Right atrium auricular region (tissue), 2 donors: ENCODE data around the gene RNF220. TPM values are rescaled to one million over a fixed set of nuclear protein-coding genes. Genes with fewer than 3 reads are reported as not detected.
A peak's percentile ranks its signal among the peaks of the same experiment; 100 is the strongest.

Source experiments
- DNase-seq: peaks from one replicate; pipeline ENCODE4 v3.0.0-alpha.2; 2019; ENCODE audit warnings: low spot score
- H3K27ac ChIP-seq, 2 donors: fragments of 200-600 bp; sonication (generic); 1 replicate in 1 of 2; 2 replicates in 1 of 2; pipeline ENCODE4 v1.5.1; 2016 to 2019
- H3K27me3 ChIP-seq, 2 donors: fragments of 200-600 bp; sonication (generic); one replicate each; pipeline versions ENCODE4 v1.5.1 to v1.6.0; 2017 to 2019
- H3K36me3 ChIP-seq: fragments of 200-600 bp; sonication (generic); one replicate; pipeline ENCODE4 v1.5.1; 2016
- H3K4me1 ChIP-seq, 2 donors: fragments of 200-600 bp; sonication (generic); one replicate each; pipeline versions ENCODE4 v1.5.1 to v1.6.0; 2017 to 2019
- H3K4me3 ChIP-seq, 2 donors: fragments of 200-600 bp; sonication (generic); 1 replicate in 1 of 2; 2 replicates in 1 of 2; pipeline ENCODE4 v1.5.1; 2017 to 2019; ENCODE audit warnings: mild to moderate bottlenecking in 1 of 2, moderate library complexity in 1 of 2
- H3K9me3 ChIP-seq, 2 donors: fragments of 200-600 bp; sonication (generic); one replicate each; pipeline ENCODE4 v1.5.1; 2019
- total RNA-seq, 2 donors: library from RNA; depleted of rRNA; stranded (reverse); fragments of >200 nt; gene quantifications; one replicate each; pipeline ENCODE4 v1.1.0, GENCODE V29; 2016
- TF ChIP-seq, protein P1 (sequence below), 2 donors: fragments of 200-600 bp; sonication (generic); IDR thresholded peaks; one replicate each; pipeline ENCODE4 v1.5.1; 2019; ENCODE audit warnings: antibody characterized with exemption in 2 of 2

Gene RNF220
- total RNA-seq, 2 donors from 2014 or later: 76.1 to 91.6 TPM

DNA sequence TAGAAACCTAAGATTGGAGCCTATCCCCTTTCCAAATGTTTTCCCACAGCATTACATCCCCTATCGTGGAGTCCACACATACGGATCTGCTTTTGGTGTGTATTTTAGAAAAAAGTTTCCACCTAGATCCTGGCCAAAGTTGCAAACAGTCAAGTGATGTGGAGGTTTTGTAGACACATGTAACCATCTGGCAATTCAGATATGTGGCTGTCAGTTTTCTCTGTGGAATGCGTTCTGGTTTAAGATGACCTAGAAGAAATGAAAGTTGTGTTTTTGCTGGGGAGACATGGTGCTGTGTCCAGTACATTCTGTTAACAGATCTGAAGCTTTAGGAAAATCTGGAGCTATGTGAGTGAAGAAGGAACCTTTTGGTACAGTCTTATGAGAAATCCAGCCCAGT, 14.8 kb downstream of the RNF220 start:
- Histone ChIP-seq H3K4me1 (peaks cover 0 to 49% of the 10 kb centered on the region in 2 donors), H3K27me3 (peaks cover 21 to 36% of the 10 kb centered on the region in 2 donors), H3K9me3 (no peaks in the 10 kb centered on the region), H3K36me3 (no peaks in the 10 kb centered on the region), H3K27ac (no peak overlapping the region), H3K4me3 (no peak overlapping the region)
- TF ChIP-seq, protein P1, sequence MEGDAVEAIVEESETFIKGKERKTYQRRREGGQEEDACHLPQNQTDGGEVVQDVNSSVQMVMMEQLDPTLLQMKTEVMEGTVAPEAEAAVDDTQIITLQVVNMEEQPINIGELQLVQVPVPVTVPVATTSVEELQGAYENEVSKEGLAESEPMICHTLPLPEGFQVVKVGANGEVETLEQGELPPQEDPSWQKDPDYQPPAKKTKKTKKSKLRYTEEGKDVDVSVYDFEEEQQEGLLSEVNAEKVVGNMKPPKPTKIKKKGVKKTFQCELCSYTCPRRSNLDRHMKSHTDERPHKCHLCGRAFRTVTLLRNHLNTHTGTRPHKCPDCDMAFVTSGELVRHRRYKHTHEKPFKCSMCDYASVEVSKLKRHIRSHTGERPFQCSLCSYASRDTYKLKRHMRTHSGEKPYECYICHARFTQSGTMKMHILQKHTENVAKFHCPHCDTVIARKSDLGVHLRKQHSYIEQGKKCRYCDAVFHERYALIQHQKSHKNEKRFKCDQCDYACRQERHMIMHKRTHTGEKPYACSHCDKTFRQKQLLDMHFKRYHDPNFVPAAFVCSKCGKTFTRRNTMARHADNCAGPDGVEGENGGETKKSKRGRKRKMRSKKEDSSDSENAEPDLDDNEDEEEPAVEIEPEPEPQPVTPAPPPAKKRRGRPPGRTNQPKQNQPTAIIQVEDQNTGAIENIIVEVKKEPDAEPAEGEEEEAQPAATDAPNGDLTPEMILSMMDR (IDR thresholded peaks at IDR 0.05): no peak
- no peak for DNase-seq

DNA sequence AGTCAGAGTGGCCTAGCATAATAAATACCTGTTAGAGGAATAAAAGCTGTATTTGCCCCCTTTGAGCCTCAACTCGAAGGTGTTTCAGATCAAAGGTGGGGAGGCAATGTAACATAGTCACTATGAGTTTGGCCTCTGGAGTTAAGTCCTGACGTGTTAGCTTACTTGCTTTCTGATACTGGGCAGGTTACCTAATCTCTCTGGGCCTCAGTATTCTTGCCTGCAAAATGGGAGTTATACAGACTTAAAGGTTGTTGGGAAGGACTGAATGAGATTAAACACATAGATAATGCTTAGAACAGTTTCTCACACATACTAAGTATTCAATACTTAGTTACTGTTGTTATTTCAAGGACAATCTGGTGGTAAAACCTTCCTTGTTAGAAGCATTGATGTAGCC, 15.5 kb downstream of the RNF220 start:
- peaks cover 21 to 36% of the 10 kb centered on the region in 2 donors for H3K27me3 ChIP-seq

DNA sequence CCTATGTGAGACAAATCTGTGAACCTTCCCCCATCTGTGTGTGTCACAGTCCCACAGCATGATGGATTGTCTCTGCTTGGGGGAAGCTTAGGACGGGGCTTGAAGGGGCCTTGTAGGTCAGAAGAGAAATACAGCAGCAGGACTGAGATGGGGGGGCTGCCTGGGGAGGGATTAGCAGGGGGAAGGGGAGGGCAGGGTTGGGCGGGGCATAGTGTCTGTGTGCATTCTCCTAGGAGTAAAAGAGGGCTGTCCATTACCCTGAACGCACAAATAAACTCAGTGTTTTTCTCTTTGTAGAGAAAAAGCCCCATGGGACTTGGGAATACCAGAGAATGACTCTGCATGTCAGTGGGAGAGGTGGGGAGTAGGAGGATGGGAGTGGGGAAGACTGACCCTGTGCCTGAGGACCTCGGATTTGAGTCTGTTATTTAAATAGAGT, 16.4 kb downstream of the RNF220 start:
- no peaks in the 10 kb centered on the region for H3K9me3 ChIP-seq
- TF ChIP-seq, protein P1 (IDR thresholded peaks at IDR 0.05): no peak
- H3K4me1 ChIP-seq: peaks cover 0 to 49% of the 10 kb centered on the region in 2 donors
- no peak overlapping the region for H3K27ac ChIP-seq
- peaks cover 21 to 36% of the 10 kb centered on the region in 2 donors for H3K27me3 ChIP-seq
- no peaks in the 10 kb centered on the region for H3K36me3 ChIP-seq
- no peak overlapping the region for H3K4me3 ChIP-seq
- DNase-seq: no peak

More for the DNA sequence above, 15.5 kb downstream of the RNF220 start:
- no peak for DNase-seq
- Histone ChIP-seq H3K27ac (no peak overlapping the region), H3K9me3 (no peaks in the 10 kb centered on the region), H3K36me3 (no peaks in the 10 kb centered on the region), H3K4me3 (no peak overlapping the region), H3K4me1 (peaks cover 0 to 49% of the 10 kb centered on the region in 2 donors)
- TF ChIP-seq, protein P1 (IDR thresholded peaks at IDR 0.05): no peak

DNA sequence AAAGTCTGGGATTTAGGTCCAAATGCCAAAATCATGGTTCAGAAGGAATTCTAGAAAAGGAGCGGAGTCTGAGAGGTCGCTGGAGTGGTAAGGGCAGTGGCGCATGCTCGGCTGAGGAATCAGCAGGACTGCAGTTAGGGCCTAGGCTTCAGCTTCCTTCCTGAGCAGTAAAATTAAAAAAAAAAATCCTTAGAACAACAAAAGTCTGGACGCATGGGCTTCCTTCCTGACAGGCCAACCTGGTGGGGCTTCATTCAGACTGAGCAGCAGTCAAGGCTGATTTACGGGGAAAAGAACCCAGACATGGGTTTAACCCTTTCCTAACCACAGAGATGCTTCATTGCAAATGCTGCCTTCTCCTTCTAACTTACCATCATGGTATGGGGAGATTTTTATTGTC, 17.1 kb downstream of the RNF220 start:
- H3K27me3 ChIP-seq: peaks cover 21 to 30% of the 10 kb centered on the region in 2 donors
- TF ChIP-seq, protein P1 (IDR thresholded peaks at IDR 0.05): no peak

DNA sequence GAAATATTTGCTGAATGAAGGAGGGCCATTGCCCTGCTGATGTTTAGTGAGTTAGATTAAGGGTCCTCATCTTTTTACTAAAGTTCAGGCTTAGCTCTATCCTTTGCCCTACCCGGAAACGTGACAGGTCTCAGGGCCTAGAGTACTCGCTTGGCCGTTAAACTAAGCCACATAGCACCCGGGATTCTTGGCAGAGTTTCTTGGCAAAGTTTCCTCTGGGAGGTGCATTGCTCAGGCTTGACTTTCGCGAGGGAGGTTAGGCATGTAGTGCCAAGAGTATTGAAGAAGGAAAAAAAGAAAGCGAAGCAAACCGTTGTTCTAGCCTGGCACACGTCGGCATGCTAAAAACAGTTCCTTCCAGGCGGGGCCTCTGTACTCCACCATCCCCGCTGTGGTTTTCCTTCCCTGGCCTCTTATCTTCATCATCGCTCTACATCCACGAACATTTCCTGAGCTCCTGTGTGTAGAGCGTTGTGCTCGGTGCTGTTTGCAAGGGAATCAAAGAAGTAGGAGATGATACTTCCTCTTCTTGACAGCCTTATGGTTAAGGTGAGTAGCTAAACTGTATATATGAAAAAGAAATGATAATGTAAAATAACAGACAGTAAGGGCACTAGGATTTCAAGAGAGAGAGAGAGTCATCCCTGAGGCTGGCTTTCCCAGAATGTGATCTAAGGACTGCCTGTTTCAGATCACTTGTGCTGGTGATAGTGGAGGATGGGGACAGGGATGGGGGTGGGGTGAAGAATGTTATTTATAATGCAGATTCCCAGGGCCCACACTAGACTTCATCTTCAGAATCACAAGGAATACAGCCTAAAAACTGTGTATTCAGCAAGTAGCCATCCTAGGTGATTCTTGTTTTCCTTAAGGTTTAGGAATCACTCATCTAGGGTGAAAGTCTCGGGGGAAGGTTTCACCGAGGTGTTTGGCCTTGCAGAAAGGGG, 18.8 kb downstream of the RNF220 start:
- H3K4me1 ChIP-seq: peaks cover 0 to 32% of the 10 kb centered on the region in 2 donors
- H3K4me3 ChIP-seq: no peak overlapping the region
- no peaks in the 10 kb centered on the region for H3K36me3 ChIP-seq
- TF ChIP-seq, protein P1 (IDR thresholded peaks at IDR 0.05): no peak
- H3K27me3 ChIP-seq: peaks cover 11 to 15% of the 10 kb centered on the region in 2 donors
- no peak overlapping the region for H3K27ac ChIP-seq
- peak; percentile 65 for DNase-seq
- H3K9me3 ChIP-seq: no peaks in the 10 kb centered on the region

More for the DNA sequence above, 17.1 kb downstream of the RNF220 start:
- Histone ChIP-seq H3K4me1 (peaks cover 0 to 46% of the 10 kb centered on the region in 2 donors), H3K9me3 (no peaks in the 10 kb centered on the region), H3K27ac (peak overlapping the region in 1 of 2 donors; percentile 25), H3K4me3 (no peak overlapping the region), H3K36me3 (no peaks in the 10 kb centered on the region)
- DNase-seq: no peak
